ENCODE data around the gene FCER1G.

The FCER1G gene

GRCh38 chr1:161177112-161177935 lies 37.8 kb upstream of the FCER1G start, which contains the start of gene B4GALT3:
B4GALT3 (minus strand) TSS chr1:161177507; CDS start chr1:161176060, 1,447 bp downstream.
- peak; percentile 78 for DNase-seq (ENCODE audit: low read depth)
- H3K4me3 ChIP-seq (ENCODE audit: control insufficient read depth, low read depth, low read length) = peak within 1 kb of the TSS; percentile 96
- no peak for TF ChIP-seq CTCF (conservative IDR thresholded peaks at IDR 0.05; ENCODE audit: control insufficient read depth, insufficient read depth, low read depth, low read length)

GRCh38 chr1:161177936-161178244 lies 37.2 kb upstream of the FCER1G start:
- H3K4me3 ChIP-seq (ENCODE audit: control insufficient read depth, low read depth, low read length) = peak overlapping the region; percentile 96
- no peak for TF ChIP-seq CTCF (conservative IDR thresholded peaks at IDR 0.05; ENCODE audit: control insufficient read depth, insufficient read depth, low read depth, low read length)
- no peak for DNase-seq (ENCODE audit: low read depth)

DNA sequence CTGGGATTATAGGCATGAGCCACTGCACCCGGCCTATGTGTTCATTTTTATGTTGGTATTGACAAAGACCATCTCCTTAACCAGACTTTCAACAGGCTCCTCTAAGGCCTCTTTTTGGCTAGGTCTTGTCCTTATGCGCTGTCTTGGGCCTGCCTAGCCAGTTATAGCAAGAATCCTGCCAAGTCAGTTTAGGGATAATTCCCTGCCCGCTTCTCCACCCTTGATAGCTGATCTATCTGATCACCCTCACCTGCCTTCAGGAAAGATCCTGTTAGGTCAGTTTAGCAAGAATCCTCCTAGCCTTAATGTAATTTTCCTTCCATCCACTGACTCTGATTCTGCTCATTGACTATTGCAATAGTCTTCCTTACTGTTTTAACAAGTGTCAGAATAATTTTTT lies 35.4 kb upstream of the FCER1G start:
- H3K4me3 ChIP-seq (ENCODE audit: control insufficient read depth, low read depth, low read length) = no peak overlapping the region
- TF ChIP-seq CTCF (conservative IDR thresholded peaks at IDR 0.05; ENCODE audit: control insufficient read depth, insufficient read depth, low read depth, low read length) = no peak
- no peak for DNase-seq (ENCODE audit: low read depth)

GRCh38 chr1:161180639-161181038 lies 34.5 kb upstream of the FCER1G start:
- H3K4me3 ChIP-seq (ENCODE audit: control insufficient read depth, low read depth, low read length) = no peak overlapping the region
- peak; percentile 72 for DNase-seq (ENCODE audit: low read depth)

DNA sequence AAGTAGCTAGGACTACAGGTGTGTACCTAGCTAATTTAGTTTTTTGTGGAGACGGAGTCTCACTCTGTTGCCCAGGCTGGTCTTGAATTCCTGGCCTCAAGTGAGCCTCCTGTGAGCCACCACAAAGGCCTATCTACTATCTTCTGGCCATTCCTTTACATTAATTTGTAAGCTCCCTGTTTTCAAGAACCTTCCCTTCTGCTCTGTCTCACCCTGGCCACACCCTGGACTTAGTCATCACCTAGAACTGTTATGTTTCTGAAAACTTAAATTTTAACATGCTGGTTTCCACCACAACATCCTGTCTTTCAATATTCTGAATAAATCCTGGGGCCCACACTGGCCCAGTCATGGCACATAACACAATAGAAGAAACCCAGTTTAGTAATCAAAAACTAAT lies 32.9 kb upstream of the FCER1G start:
- TF ChIP-seq CTCF (conservative IDR thresholded peaks at IDR 0.05; ENCODE audit: control insufficient read depth, insufficient read depth, low read depth, low read length) = no peak
- DNase-seq (ENCODE audit: low read depth) = peak; percentile 89
- no peak overlapping the region for H3K4me3 ChIP-seq (ENCODE audit: control insufficient read depth, low read depth, low read length)

More at GRCh38 chr1:161180639-161181038, 34.5 kb upstream of the FCER1G start:
- peak; percentile 49 for TF ChIP-seq CTCF (conservative IDR thresholded peaks at IDR 0.05; ENCODE audit: control insufficient read depth, insufficient read depth, low read depth, low read length)

- DNase-seq (ENCODE audit: low read depth) = peak; percentile 92
- no peak for TF ChIP-seq CTCF (conservative IDR thresholded peaks at IDR 0.05; ENCODE audit: control insufficient read depth, insufficient read depth, low read depth, low read length)
- no peak overlapping the region for H3K4me3 ChIP-seq (ENCODE audit: control insufficient read depth, low read depth, low read length)
These were observed 29.8 kb upstream of the FCER1G start for GRCh38 chr1:161185282-161185682.
